Measurements from ENCODE around the gene ACTRT2. TPM values are rescaled to one million over a fixed set of nuclear protein-coding genes. Genes with fewer than 3 reads are reported as not detected.

Gene ACTRT2
- polyA plus RNA-seq, 1 of the 3 experiments (the other 2 are of a cell fraction) = not detected

GRCh38 chr1:3022511-3022973, 1.3 kb downstream of the ACTRT2 start:
- TF ChIP-seq MXI1 (IDR thresholded peaks at IDR 0.05; ENCODE audit: low read depth, low read length) (no peak), GATA2 (CRISPR knock-in tag; IDR thresholded peaks at IDR 0.05) (no peak), SMC3 (IDR thresholded peaks at IDR 0.05; ENCODE audit: low read depth, low read length) (no peak), TCF12 (IDR thresholded peaks at IDR 0.05) (no peak), RAD21 (IDR thresholded peaks at IDR 0.05; ENCODE audit: low read length) (no peak), NFIC (IDR thresholded peaks at IDR 0.05; ENCODE audit: borderline replicate concordance) (no peak), FOXM1 (IDR thresholded peaks at IDR 0.05; ENCODE audit: low read depth) (no peak)
- Histone ChIP-seq H3K27me3 (ENCODE audit: insufficient read depth) (no peaks in the 10 kb centered on the region), H3K9ac (no peak overlapping the region), H3K36me3 (replicated peaks in 1 of 2; ENCODE audit: control insufficient read depth in 1 of 2, insufficient read depth in 2 of 2, low read length in 1 of 2) (no peaks in the 10 kb centered on the region), H3K4me2 (no peak overlapping the region), H3K4me3 (ENCODE audit: low read depth in 2 of 2, low read length in 1 of 2) (no peak overlapping the region), H3F3A (replicated peaks; ENCODE audit: insufficient read depth) (no peaks in the 10 kb centered on the region), H4K20me1 (ENCODE audit: insufficient read depth) (no peaks in the 10 kb centered on the region), H3K9me2 (no peaks in the 10 kb centered on the region), H3K4me1 (ENCODE audit: control insufficient read depth in 1 of 2, insufficient read depth in 2 of 2, low read depth in 1 of 2, low read length in 1 of 2) (no peaks in the 10 kb centered on the region), H3K79me2 (ENCODE audit: insufficient read depth) (no peaks in the 10 kb centered on the region), H2AFZ (ENCODE audit: low read depth) (no peak overlapping the region), H3K27ac (ENCODE audit: low read depth in 2 of 2, low read length in 1 of 2) (no peak overlapping the region), H3K9me3 (no peaks in the 10 kb centered on the region)
- ChIA-PET CTCF (interaction anchor here (0.6 kb wide), 1 partner anchor 75 kb away, joined by 3 read pairs; no protein-coding TSS in a partner anchor), POLR2A (no interaction called here)
- no peak for DNase-seq
- WGBS (ENCODE audit: low lambda C conversion rate) = 25% methylated on average over 11 of the region's 18 CpGs

- no peak for TF ChIP-seq REST (IDR thresholded peaks at IDR 0.05; ENCODE audit: low read depth, low read length)
- TF ChIP-seq TEAD4 (IDR thresholded peaks at IDR 0.05; ENCODE audit: borderline replicate concordance, insufficient read depth) = no peak
- TF ChIP-seq RXRA (IDR thresholded peaks at IDR 0.05; ENCODE audit: borderline replicate concordance, low read depth) = no peak
- no peak for TF ChIP-seq EP300 (IDR thresholded peaks at IDR 0.05; ENCODE audit: borderline replicate concordance in 1 of 2, low read depth in 1 of 2, low read length in 1 of 2)
- no peak for TF ChIP-seq FOSL2 (IDR thresholded peaks at IDR 0.05; ENCODE audit: borderline replicate concordance, low read depth)
- no peak for TF ChIP-seq SMC3 (IDR thresholded peaks at IDR 0.05; ENCODE audit: low read depth, low read length)
- TF ChIP-seq NFIC (IDR thresholded peaks at IDR 0.05; ENCODE audit: borderline replicate concordance) = no peak
- TF ChIP-seq MEF2A (IDR thresholded peaks at IDR 0.05; ENCODE audit: borderline replicate concordance, low read depth) = no peak
- TF ChIP-seq EZH2phosphoT487 (IDR thresholded peaks at IDR 0.05; ENCODE audit: borderline replicate concordance, low read depth) = no peak
- TF ChIP-seq, protein P1, sequence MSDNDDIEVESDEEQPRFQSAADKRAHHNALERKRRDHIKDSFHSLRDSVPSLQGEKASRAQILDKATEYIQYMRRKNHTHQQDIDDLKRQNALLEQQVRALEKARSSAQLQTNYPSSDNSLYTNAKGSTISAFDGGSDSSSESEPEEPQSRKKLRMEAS (IDR thresholded peaks at IDR 0.05; ENCODE audit: low read depth) = no peak
- Histone ChIP-seq H3K9ac (no peak overlapping the region), H4K20me1 (ENCODE audit: insufficient read depth) (no peaks in the 10 kb centered on the region), H3K4me3 (ENCODE audit: low read depth in 2 of 2, low read length in 1 of 2) (no peak overlapping the region), H3K36me3 (replicated peaks in 1 of 2; ENCODE audit: control insufficient read depth in 1 of 2, insufficient read depth in 2 of 2, low read length in 1 of 2) (no peaks in the 10 kb centered on the region), H3K27ac (ENCODE audit: low read depth in 2 of 2, low read length in 1 of 2) (no peak overlapping the region), H3K27me3 (ENCODE audit: insufficient read depth) (no peaks in the 10 kb centered on the region), H2AFZ (ENCODE audit: low read depth) (no peak overlapping the region), H3K9me3 (no peaks in the 10 kb centered on the region), H3K79me2 (ENCODE audit: insufficient read depth) (no peaks in the 10 kb centered on the region), H3K4me2 (no peak overlapping the region), H3K9me2 (no peaks in the 10 kb centered on the region), H3K4me1 (ENCODE audit: control insufficient read depth in 1 of 2, insufficient read depth in 2 of 2, low read depth in 1 of 2, low read length in 1 of 2) (no peaks in the 10 kb centered on the region), H3F3A (replicated peaks; ENCODE audit: insufficient read depth) (no peaks in the 10 kb centered on the region)
- no peak for DNase-seq
- CTCF ChIA-PET = interaction anchor here (0.6 kb wide), 1 partner anchor 75 kb away, joined by 3 read pairs; no protein-coding TSS in a partner anchor
- POLR2A ChIA-PET = no interaction called here
- WGBS (ENCODE audit: low lambda C conversion rate) = 5% methylated on average over 4 of the region's 14 CpGs
Observed at GRCh38 chr1:3022976-3023375, 1.7 kb downstream of the ACTRT2 start.

Measured in SK-N-SH (cell line).